GM18909 (cell line): ENCODE data around the gene UGCG.

Experiments used
- ATAC-seq: cut with Tn5 transposase; IDR thresholded peaks from one replicate; pipeline ENCODE4 v1.9.1; 2021; ENCODE audit warnings: mild to moderate bottlenecking; ENCODE audit not compliant: unreplicated experiment, poor library complexity

The UGCG gene

GRCh38 chr9:111969622-111970021, 73.0 kb downstream of the UGCG start:
- ATAC-seq = no peak

- no peak for ATAC-seq
Measured at GRCh38 chr9:111970827-111971226, 74.2 kb downstream of the UGCG start.

GRCh38 chr9:111974092-111974681, 77.6 kb downstream of the UGCG start:
- ATAC-seq = no peak

- ATAC-seq = no peak
Measured at GRCh38 chr9:111975709-111976108, 79.1 kb downstream of the UGCG start.

GRCh38 chr9:111978616-111979015, 82.0 kb downstream of the UGCG start:
- no peak for ATAC-seq

GRCh38 chr9:111979561-111979960, 82.9 kb downstream of the UGCG start:
- ATAC-seq = no peak

- no peak for ATAC-seq
Measured at GRCh38 chr9:111980398-111980797, 83.8 kb downstream of the UGCG start.

GRCh38 chr9:111983484-111983908, 86.9 kb downstream of the UGCG start:
- peak; percentile 70 for ATAC-seq

GRCh38 chr9:111984086-111984802, 87.6 kb downstream of the UGCG start:
- no peak for ATAC-seq
